ENCODE results near the gene PITRM1. TPM values are rescaled to one million over a fixed set of nuclear protein-coding genes. Genes with fewer than 3 reads are reported as not detected.

Gene PITRM1
- total and polyA plus RNA-seq, 7 experiments from 2014 or later: 35.1 to 90.8 (median 71.8) TPM

DNA sequence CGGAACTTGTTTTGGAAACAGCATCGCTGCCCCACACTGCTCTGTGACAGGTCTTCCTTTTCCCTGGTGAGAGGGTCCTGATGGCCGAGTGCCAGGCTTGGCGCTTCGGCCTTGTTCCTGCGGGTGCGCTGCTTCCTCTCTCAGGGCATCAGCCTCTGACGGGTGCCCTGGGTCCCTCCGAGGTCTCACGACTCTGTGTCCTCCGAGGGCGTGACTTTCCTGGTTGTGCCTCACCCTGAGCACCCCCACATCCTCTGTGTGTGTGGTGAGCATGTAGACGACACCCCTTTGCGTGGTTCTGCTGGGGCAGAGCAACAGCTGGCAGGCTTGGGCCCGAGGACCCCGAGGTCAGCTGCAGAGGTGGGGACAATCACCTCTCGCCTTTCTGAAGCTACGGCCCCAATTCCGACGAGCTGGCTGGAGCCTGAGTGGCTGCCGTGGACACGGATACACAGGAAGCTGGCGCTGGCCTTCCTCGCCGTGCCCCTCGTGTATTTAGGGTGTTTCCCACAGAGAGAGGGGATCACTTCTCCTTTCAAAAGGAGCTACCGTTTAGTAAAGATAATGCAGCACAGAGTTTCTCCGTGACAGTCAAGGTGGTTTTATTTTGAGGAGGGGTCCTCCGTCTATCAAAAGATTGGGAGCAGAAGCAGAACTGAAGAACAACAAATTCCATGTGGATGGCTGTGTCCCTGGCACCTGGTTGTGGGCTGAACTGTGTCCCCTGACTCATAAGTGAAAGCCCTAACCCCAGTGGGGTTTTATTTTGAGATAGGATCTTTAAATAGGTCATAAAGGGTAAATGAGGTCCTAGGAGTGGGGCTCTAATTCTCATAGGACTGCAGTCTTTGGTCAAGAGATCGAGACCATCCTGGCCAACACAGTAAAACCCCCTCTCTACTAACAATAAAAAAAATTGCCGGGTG is 36.2 kb upstream of the PITRM1 start:
- H3K27me3 ChIP-seq (ENCODE audit: control insufficient read depth in 2 of 2, insufficient read depth in 2 of 2, low read length in 2 of 2): no peaks in the 10 kb centered on the region
- POLR2A ChIA-PET: no interaction called here
- no peaks in the 10 kb centered on the region for H3K4me1 ChIP-seq (ENCODE audit: control insufficient read depth in 2 of 2, insufficient read depth in 2 of 2, low read length in 2 of 2)
- intact Hi-C loops (cut with micrococcal nuclease): no loop called here
- H3K27ac Mint-ChIP-seq: no peak overlapping the region
- H3K4me3 Mint-ChIP-seq: no peak overlapping the region
- H3K4me1 Mint-ChIP-seq: peaks cover 0 to 6% (median 0%) of the 10 kb centered on the region in 7 donors
- no peak overlapping the region for H3K27ac ChIP-seq (ENCODE audit: low read depth, low read length)
- H3K4me3 ChIP-seq (ENCODE audit: low read length): no peak overlapping the region
- DNase-seq (no peak), ATAC-seq (no peak)
- H3K36me3 ChIP-seq (ENCODE audit: control insufficient read depth in 2 of 3, insufficient read depth in 3 of 3, low read length in 3 of 3): no peaks in the 10 kb centered on the region
- H3K9me3 ChIP-seq (ENCODE audit: control insufficient read depth in 2 of 3, low read length in 3 of 3): no peaks in the 10 kb centered on the region
- CTCF ChIA-PET: no interaction called here
- no peaks in the 10 kb centered on the region for H3K9me3 Mint-ChIP-seq
- H3K27me3 Mint-ChIP-seq: peaks cover 4 to 67% (median 22%) of the 10 kb centered on the region in 5 donors
- no peaks in the 10 kb centered on the region for H3K36me3 Mint-ChIP-seq

DNA sequence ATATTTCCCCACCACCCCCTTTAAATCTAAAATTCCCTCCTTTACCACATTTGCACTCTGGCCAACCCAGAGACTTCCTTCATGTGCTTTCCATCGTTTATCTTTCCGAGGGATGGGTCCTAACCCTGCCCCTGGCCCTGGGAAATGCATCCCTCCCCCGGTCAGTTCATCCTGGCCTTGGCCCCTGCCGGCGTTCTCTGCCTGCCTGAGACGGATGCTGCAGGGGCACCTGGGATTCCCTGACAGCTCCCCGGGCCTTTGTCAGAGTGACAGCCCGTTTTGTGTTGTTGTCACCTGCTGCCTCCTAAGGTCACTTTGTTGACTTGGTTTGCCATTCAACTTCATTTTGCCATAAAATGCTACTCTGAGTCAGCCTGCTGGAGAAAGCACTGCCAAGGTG is 34.8 kb upstream of the PITRM1 start:
- POLR2A ChIA-PET: no interaction called here
- H3K36me3 Mint-ChIP-seq: no peaks in the 10 kb centered on the region

DNA sequence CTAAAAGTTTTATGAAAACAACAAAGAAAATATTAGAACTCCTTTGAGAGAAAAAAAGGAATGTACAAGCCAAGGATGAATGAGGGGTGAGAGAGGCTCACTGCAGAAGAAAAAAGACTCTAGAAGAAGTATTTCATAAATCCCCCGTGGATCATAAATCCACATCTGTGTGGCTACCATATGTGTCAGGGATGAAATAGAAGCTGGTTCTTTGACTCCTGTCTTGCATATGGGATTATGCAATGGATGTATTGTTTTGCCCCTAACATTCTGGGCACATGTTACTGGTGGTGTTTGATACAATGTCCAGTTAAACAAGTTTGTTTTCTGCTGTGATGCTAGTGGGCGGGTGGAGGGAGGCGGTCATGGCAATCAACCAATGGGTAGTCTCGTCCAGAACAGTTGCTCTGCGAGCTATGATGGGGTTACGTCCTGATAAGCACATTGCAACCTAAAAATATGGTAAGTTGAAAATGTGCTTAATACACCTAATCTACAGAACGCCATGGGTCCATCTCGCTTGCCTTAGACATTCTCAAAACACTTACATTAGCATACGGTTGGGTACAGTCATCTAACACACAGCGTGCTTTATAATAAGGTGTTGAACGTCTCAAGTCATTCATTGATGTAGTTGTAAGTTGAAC is 34.1 kb upstream of the PITRM1 start:
- H3K27me3 Mint-ChIP-seq: peaks cover 10 to 78% (median 22%) of the 10 kb centered on the region in 5 donors
- no peaks in the 10 kb centered on the region for H3K27me3 ChIP-seq (ENCODE audit: control insufficient read depth in 2 of 2, insufficient read depth in 2 of 2, low read length in 2 of 2)
- ATAC-seq (no peak), DNase-seq (no peak)
- no peak overlapping the region for H3K4me3 Mint-ChIP-seq
- ChIA-PET CTCF (interaction anchor here (0.6 kb wide), 1 partner anchor 25 kb away, joined by 4 read pairs; no protein-coding TSS in a partner anchor), POLR2A (no interaction called here)
- H3K9me3 ChIP-seq (ENCODE audit: control insufficient read depth in 2 of 3, low read length in 3 of 3): no peaks in the 10 kb centered on the region
- H3K4me1 ChIP-seq (ENCODE audit: control insufficient read depth in 2 of 2, insufficient read depth in 2 of 2, low read length in 2 of 2): no peaks in the 10 kb centered on the region
- no peaks in the 10 kb centered on the region for H3K36me3 ChIP-seq (ENCODE audit: control insufficient read depth in 2 of 3, insufficient read depth in 3 of 3, low read length in 3 of 3)
- no peaks in the 10 kb centered on the region for H3K36me3 Mint-ChIP-seq
- peaks cover 0 to 6% (median 0%) of the 10 kb centered on the region in 7 donors for H3K4me1 Mint-ChIP-seq
- H3K9me3 Mint-ChIP-seq: no peaks in the 10 kb centered on the region
- H3K4me3 ChIP-seq (ENCODE audit: low read length): no peak overlapping the region
- no peak overlapping the region for H3K27ac Mint-ChIP-seq
- no peak overlapping the region for H3K27ac ChIP-seq (ENCODE audit: low read depth, low read length)
- intact Hi-C loops (cut with micrococcal nuclease): no loop called here

More for the DNA sequence above, 34.8 kb upstream of the PITRM1 start:
- Histone ChIP-seq H3K9me3 (ENCODE audit: control insufficient read depth in 2 of 3, low read length in 3 of 3) (no peaks in the 10 kb centered on the region), H3K36me3 (ENCODE audit: control insufficient read depth in 2 of 3, insufficient read depth in 3 of 3, low read length in 3 of 3) (no peaks in the 10 kb centered on the region), H3K4me1 (ENCODE audit: control insufficient read depth in 2 of 2, insufficient read depth in 2 of 2, low read length in 2 of 2) (no peaks in the 10 kb centered on the region), H3K27me3 (ENCODE audit: control insufficient read depth in 2 of 2, insufficient read depth in 2 of 2, low read length in 2 of 2) (no peaks in the 10 kb centered on the region), H3K27ac (ENCODE audit: low read depth, low read length) (no peak overlapping the region), H3K4me3 (ENCODE audit: low read length) (no peak overlapping the region)
- H3K27ac Mint-ChIP-seq: no peak overlapping the region
- CTCF ChIA-PET: no interaction called here
- no peak overlapping the region for H3K4me3 Mint-ChIP-seq
- H3K4me1 Mint-ChIP-seq: peaks cover 0 to 6% (median 0%) of the 10 kb centered on the region in 7 donors
- H3K27me3 Mint-ChIP-seq: peaks cover 7 to 73% (median 22%) of the 10 kb centered on the region in 5 donors
- intact Hi-C loops (cut with micrococcal nuclease): no loop called here
- H3K9me3 Mint-ChIP-seq: no peaks in the 10 kb centered on the region
- DNase-seq: no peak
- no peak for ATAC-seq

DNA sequence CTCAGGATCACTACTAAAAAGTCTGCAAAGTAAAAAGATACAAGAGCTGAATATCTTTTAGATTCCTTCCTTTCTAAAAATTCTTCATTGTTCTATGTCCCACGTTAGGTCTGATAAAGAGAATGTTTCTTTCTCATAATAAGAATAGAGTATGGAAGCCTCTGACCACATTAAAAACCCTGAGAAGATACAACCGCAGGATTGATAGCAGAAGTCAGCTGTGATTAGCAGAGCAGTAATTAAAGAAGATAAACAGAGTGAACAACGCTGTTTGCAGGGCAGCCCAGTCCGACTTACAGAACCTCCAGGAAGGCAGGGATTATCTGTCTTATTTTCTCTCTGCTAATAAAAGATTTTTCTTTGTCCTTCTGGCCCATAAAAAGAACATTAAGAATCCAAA is 31.4 kb upstream of the PITRM1 start:
- Mint-ChIP-seq H3K27ac (no peak overlapping the region), H3K27me3 (peaks cover 15 to 79% (median 23%) of the 10 kb centered on the region in 5 donors)
- POLR2A ChIA-PET: no interaction called here

DNA sequence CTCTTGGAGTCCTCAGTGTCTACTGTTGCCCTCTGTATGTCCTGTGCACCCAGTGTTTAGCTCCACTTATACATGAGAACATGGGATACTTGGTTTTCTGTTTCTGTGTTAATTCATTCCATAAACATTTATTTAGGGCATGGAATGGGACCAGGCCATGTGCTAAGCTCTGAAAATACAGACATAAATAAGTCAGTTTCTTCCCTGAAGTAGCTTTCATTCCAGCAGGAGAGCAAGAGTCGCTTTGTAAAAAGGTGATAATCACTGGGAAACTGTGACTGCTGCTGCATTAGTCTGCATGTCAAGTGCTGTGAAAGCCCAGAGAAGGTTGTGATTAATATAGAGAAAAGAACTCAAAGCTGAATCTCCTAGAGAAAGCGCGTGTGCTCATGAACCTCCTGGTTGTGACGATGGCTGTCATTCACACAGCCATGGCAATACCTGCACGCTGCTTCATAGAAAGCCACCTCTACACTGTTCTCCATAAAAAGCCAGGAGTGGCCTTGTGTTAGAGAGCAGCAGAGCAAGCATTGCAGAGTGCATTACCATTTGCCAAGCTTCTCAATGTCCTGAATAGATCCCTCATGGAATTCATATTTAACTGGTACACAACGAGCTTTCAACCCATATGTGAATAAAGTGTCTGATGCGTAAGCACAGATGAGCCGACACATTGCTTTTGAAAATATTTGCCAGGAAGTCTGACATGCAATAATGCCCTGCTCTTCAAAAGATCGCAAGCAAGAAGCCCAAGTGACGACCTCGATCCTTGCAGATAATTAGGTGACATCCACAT is 30.6 kb upstream of the PITRM1 start:
- no peak for DNase-seq
- POLR2A ChIA-PET: no interaction called here
- no peak for ATAC-seq
- intact Hi-C loops (cut with micrococcal nuclease): no loop called here
- no peaks in the 10 kb centered on the region for H3K27me3 ChIP-seq (ENCODE audit: control insufficient read depth in 2 of 2, insufficient read depth in 2 of 2, low read length in 2 of 2)
- Mint-ChIP-seq H3K36me3 (no peaks in the 10 kb centered on the region), H3K27ac (no peak overlapping the region), H3K9me3 (no peaks in the 10 kb centered on the region), H3K4me3 (no peak overlapping the region), H3K4me1 (peaks cover 0 to 7% (median 0%) of the 10 kb centered on the region in 7 donors), H3K27me3 (peaks cover 15 to 82% (median 29%) of the 10 kb centered on the region in 5 donors)
- no peak overlapping the region for H3K4me3 ChIP-seq (ENCODE audit: low read length)
- CTCF ChIA-PET: interaction anchor here (0.6 kb wide), 1 partner anchor 193 kb away, joined by 4 read pairs; no protein-coding TSS in a partner anchor
- H3K36me3 ChIP-seq (ENCODE audit: control insufficient read depth in 2 of 3, insufficient read depth in 3 of 3, low read length in 3 of 3): no peaks in the 10 kb centered on the region
- peaks cover 0 to 11% of the 10 kb centered on the region in 2 donors for H3K4me1 ChIP-seq (ENCODE audit: control insufficient read depth in 2 of 2, insufficient read depth in 2 of 2, low read length in 2 of 2)
- no peaks in the 10 kb centered on the region for H3K9me3 ChIP-seq (ENCODE audit: control insufficient read depth in 2 of 3, low read length in 3 of 3)
- no peak overlapping the region for H3K27ac ChIP-seq (ENCODE audit: low read depth, low read length)

More for the DNA sequence above, 31.4 kb upstream of the PITRM1 start:
- Mint-ChIP-seq H3K4me3 (no peak overlapping the region), H3K4me1 (peaks cover 0 to 2% (median 0%) of the 10 kb centered on the region in 7 donors), H3K36me3 (no peaks in the 10 kb centered on the region), H3K9me3 (no peaks in the 10 kb centered on the region)
- no peak for DNase-seq
- Histone ChIP-seq H3K27ac (ENCODE audit: low read depth, low read length) (no peak overlapping the region), H3K4me3 (ENCODE audit: low read length) (no peak overlapping the region), H3K4me1 (ENCODE audit: control insufficient read depth in 2 of 2, insufficient read depth in 2 of 2, low read length in 2 of 2) (peaks cover 0 to 4% of the 10 kb centered on the region in 2 donors), H3K27me3 (ENCODE audit: control insufficient read depth in 2 of 2, insufficient read depth in 2 of 2, low read length in 2 of 2) (no peaks in the 10 kb centered on the region), H3K36me3 (ENCODE audit: control insufficient read depth in 2 of 3, insufficient read depth in 3 of 3, low read length in 3 of 3) (no peaks in the 10 kb centered on the region), H3K9me3 (ENCODE audit: control insufficient read depth in 2 of 3, low read length in 3 of 3) (no peaks in the 10 kb centered on the region)
- CTCF ChIA-PET: interaction anchor here (0.6 kb wide), 1 partner anchor 192 kb away, joined by 4 read pairs; no protein-coding TSS in a partner anchor
- ATAC-seq: no peak
- intact Hi-C loops (cut with micrococcal nuclease): no loop called here

DNA sequence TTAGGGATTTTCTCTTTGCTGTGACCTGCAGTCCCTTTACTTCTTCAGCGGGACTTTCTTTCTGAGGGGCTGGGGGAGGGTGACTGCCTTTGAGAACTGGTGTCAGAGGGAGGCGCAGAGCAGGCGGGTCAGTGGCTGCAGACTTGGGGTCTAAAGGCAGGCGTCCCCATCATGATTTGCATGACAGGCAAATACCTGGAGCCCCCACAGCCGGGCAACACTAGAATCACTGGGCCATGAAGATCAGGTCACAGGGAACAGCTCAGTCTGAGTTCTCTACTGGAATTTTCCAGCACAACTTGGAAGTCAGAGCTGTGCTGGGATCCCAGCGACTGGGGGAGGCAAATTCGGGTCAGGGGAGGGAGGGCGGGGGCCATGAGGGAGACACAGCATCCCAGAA is 29.2 kb upstream of the PITRM1 start:
- Histone ChIP-seq H3K4me3 (ENCODE audit: low read length) (no peak overlapping the region), H3K9me3 (ENCODE audit: control insufficient read depth in 2 of 3, low read length in 3 of 3) (no peaks in the 10 kb centered on the region), H3K27me3 (ENCODE audit: control insufficient read depth in 2 of 2, insufficient read depth in 2 of 2, low read length in 2 of 2) (no peaks in the 10 kb centered on the region), H3K4me1 (ENCODE audit: control insufficient read depth in 2 of 2, insufficient read depth in 2 of 2, low read length in 2 of 2) (peaks cover 3 to 23% of the 10 kb centered on the region in 2 donors), H3K27ac (ENCODE audit: low read depth, low read length) (no peak overlapping the region), H3K36me3 (ENCODE audit: control insufficient read depth in 2 of 3, insufficient read depth in 3 of 3, low read length in 3 of 3) (no peaks in the 10 kb centered on the region)
- ChIA-PET CTCF (no interaction called here), POLR2A (no interaction called here)
- Mint-ChIP-seq H3K9me3 (no peaks in the 10 kb centered on the region), H3K27ac (no peak overlapping the region), H3K4me1 (peaks cover 0 to 16% (median 4%) of the 10 kb centered on the region in 7 donors), H3K27me3 (peaks cover 22 to 81% (median 36%) of the 10 kb centered on the region in 5 donors), H3K4me3 (no peak overlapping the region), H3K36me3 (no peaks in the 10 kb centered on the region)
- no peak for ATAC-seq
- DNase-seq: no peak
- intact Hi-C loops (cut with micrococcal nuclease): no loop called here
